T-helper 17 cell (primary cell): ENCODE data around the gene RMI1. TPM values are rescaled to one million over a fixed set of nuclear protein-coding genes. Genes with fewer than 3 reads are reported as not detected.

Experiments
- ATAC-seq: fragments of 150-1000 bp; cut with Tn5 transposase; 2 replicates; pipeline ENCODE4 v1.10.0; 2021; ENCODE audit warnings: mild to moderate bottlenecking, moderate library complexity
- DNase-seq, 3 donors: peaks; one replicate each; pipeline versions ENCODE4 v3.0.0 to v3.0.0-alpha.2; 2020 to 2021
- H3K9me3 ChIP-seq: one replicate; pipeline ENCODE4 v1.7.0; 2013; ENCODE audit warnings: low read length, mild to moderate bottlenecking; ENCODE audit not compliant: control insufficient read depth, poor library complexity, severe bottlenecking
- H3K27ac Mint-ChIP-seq: one replicate; pipeline ENCODE4 v1.8.0; 2022; ENCODE audit warnings: mild to moderate bottlenecking, moderate library complexity, mixed read lengths
- H3K27me3 Mint-ChIP-seq: one replicate; pipeline ENCODE4 v1.8.0; 2022; ENCODE audit warnings: mixed read lengths
- H3K36me3 Mint-ChIP-seq: one replicate; pipeline ENCODE4 v1.8.0; 2022; ENCODE audit warnings: low read depth, mixed read lengths
- H3K4me1 Mint-ChIP-seq: one replicate; pipeline ENCODE4 v1.8.0; 2022; ENCODE audit warnings: mild to moderate bottlenecking, mixed read lengths
- H3K4me3 Mint-ChIP-seq: one replicate; pipeline ENCODE4 v1.8.0; 2022; ENCODE audit warnings: mild to moderate bottlenecking, moderate library complexity, mixed read lengths
- total RNA-seq, 4 donors: library from RNA in 2 of 4; stranded (reverse) in 2 of 4; gene quantifications; one replicate each; pipeline ENCODE4 v1.2.3 and lab custom pipeline; 2022 to 2026

Gene RMI1
- total RNA-seq, 2 donors from 2014 or later: 0.89 to 2.7 TPM

- Mint-ChIP-seq H3K36me3 (peaks cover 27% of the 10 kb centered on the region), H3K4me1 (peaks cover 55% of the 10 kb centered on the region), H3K4me3 (no peak overlapping the region), H3K27ac (peak overlapping the region; percentile 98), H3K27me3 (no peaks in the 10 kb centered on the region)
- ATAC-seq (no peak), DNase-seq (no peak)
- no peaks in the 10 kb centered on the region for H3K9me3 ChIP-seq
These were observed 4.2 kb upstream of the RMI1 start for GRCh38 chr9:83976372-83976771.

GRCh38 chr9:83977196-83977595, 3.4 kb upstream of the RMI1 start:
- H3K9me3 ChIP-seq: no peaks in the 10 kb centered on the region
- DNase-seq: no peak
- Mint-ChIP-seq H3K27me3 (no peaks in the 10 kb centered on the region), H3K27ac (peak overlapping the region; percentile 98), H3K36me3 (peaks cover 22% of the 10 kb centered on the region), H3K4me3 (peak overlapping the region; percentile 99), H3K4me1 (peaks cover 55% of the 10 kb centered on the region)
- no peak for ATAC-seq

DNA sequence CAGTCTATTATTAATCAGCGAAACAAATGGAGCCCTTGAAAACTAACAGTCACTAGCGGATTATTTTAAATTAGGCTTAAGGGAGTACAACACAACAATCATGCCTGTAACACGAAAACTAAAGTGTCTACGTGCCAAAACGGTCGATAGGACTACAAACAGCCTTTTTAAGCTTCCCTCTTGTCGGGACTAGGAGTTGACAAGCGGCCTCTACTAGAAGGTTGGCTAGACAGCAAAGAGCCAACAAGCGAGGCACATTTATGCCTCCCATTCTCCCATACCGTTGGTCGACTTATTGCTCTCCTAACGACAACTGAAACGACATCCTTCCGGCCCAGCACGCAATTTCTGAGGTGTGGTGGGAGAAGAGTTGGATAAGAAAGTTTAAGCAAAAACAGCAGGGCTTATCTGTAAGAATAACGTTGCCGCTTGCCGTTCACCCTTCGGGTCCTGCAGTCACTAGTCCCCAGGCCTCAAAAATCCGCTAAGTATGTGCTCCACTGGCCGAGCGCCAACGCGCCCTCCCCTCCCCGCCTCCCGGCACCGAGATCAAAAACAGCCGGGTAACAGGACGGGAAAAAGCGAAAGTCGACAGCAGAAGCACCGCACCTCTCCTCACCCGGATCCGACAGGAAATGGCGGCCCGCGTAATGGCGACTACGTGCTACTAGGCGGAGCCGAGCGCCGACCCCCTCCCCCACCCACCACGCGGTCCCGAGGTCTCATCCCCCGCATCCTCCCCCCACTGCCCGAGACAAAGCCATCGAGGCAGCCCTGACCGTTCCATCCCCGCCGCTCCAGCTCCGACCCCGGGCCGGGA, 1.4 kb upstream of the RMI1 start:
- peak overlapping the region; percentile 98 for H3K27ac Mint-ChIP-seq
- peak; percentile 72 to 81 (median 79) for DNase-seq
- H3K36me3 Mint-ChIP-seq: peaks cover 19% of the 10 kb centered on the region
- peak overlapping the region; percentile 99 for H3K4me3 Mint-ChIP-seq
- peaks cover 52% of the 10 kb centered on the region for H3K4me1 Mint-ChIP-seq
- peak; percentile 53 for ATAC-seq
- no peaks in the 10 kb centered on the region for H3K9me3 ChIP-seq
- no peaks in the 10 kb centered on the region for H3K27me3 Mint-ChIP-seq

DNA sequence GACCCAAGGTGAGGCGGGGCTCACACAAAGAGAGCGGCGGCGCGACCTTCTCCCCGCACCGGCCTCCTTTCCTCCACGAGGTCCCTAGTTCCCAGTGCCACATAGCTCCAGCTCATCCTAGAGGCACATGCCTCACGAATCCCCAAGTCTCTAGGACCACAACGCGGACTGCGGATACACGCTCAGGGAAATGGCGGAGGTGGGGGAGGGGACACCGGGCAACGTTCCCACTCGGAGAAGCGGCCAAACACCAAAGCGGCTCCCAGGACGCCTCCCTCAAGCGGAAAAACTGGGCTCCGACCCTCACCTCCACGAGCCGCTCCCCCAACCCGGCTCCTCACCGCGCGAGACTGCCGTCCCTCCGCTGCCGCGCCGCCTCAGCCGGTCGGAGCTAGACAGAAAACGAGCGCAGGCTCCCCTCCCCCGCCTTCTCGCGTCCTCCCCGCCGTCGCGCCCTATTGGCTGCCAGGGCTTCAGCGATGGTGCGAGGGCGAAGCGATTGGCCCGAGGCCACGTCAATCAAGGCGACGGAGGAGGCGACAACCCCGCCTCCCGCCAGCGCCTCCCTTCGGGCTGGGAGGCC, 702 bp upstream of the RMI1 start, which contains the start of gene HNRNPK:
HNRNPK (minus strand) TSS at position 404 of the 583 bp plus-strand sequence. CDS start 1,963 bp downstream, outside the sequence.
- peak within 1 kb of the TSS; percentile 99 for H3K4me3 Mint-ChIP-seq
- DNase-seq (peak; percentile 99 to 100 (median 99)), ATAC-seq (peak; percentile 85)
- peak within 1 kb of the TSS; percentile 98 for H3K27ac Mint-ChIP-seq
- H3K27me3 Mint-ChIP-seq: no peaks in the 10 kb centered on the region
- peaks cover 14% of the 10 kb centered on the region for H3K36me3 Mint-ChIP-seq
- peaks cover 46% of the 10 kb centered on the region for H3K4me1 Mint-ChIP-seq
- H3K9me3 ChIP-seq: no peaks in the 10 kb centered on the region

- no peak for ATAC-seq
- H3K36me3 Mint-ChIP-seq: peaks cover 8% of the 10 kb centered on the region
These were observed 694 bp downstream of the RMI1 start for GRCh38 chr9:83981126-83981871.

DNA sequence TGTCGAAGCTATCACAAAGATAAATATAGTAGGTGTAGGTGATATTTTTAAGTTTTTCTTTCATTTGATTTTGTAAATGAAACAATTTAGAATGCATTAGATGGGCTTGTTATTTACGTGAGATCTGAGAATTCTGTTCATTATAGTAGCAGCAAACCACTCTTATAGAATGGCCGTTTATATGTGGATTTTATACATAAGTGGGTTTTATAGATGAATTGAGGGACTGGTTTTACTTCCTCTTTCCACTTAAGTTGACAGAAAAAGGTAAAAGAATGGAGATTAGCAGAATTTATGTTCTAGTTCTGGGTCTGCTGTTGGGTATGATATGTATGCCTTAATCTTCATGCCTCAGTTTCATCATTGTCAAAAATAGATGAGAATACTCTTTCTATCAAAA, 5.6 kb downstream of the RMI1 start:
- no peak overlapping the region for H3K4me3 Mint-ChIP-seq
- DNase-seq (no peak), ATAC-seq (no peak)
- peaks cover 15% of the 10 kb centered on the region for H3K4me1 Mint-ChIP-seq
- no peaks in the 10 kb centered on the region for H3K36me3 Mint-ChIP-seq
- H3K27me3 Mint-ChIP-seq: no peaks in the 10 kb centered on the region
- H3K9me3 ChIP-seq: no peaks in the 10 kb centered on the region
- H3K27ac Mint-ChIP-seq: no peak overlapping the region

More at GRCh38 chr9:83981126-83981871, 694 bp downstream of the RMI1 start:
- Mint-ChIP-seq H3K4me1 (peaks cover 33% of the 10 kb centered on the region), H3K4me3 (peak overlapping the region; percentile 99), H3K27me3 (no peaks in the 10 kb centered on the region), H3K27ac (peak overlapping the region; percentile 98)
- DNase-seq: no peak
- H3K9me3 ChIP-seq: no peaks in the 10 kb centered on the region

DNA sequence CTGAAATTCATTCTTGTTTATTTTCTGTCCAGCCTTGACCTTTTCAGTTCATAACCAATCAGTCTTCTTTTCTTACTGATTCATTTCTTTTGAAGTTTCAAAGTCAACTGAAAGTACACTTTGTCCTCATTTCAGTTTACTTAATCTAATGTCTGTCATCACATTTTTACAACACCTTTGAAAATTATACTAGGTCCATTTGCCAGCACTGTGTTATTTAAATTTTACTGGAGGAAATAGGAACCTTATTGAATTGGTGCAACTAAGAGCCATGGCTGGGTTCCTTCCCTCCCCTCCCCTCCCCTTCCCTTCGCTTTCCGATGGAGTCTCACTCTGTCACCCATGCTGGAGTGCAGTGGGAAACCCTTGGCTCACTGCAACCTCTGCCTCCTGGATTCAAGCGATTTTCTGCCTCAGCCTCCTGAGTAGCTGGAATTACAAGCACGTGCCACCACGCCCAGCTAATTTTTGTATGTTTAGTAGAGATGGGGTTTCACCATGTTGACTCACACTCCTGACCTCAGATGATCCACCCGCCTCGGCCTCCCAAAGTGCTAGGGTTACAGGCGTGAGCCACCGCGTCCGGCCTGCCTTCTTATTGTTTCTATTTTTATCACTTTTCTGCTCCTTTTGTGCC, 6.3 kb downstream of the RMI1 start:
- H3K9me3 ChIP-seq: no peaks in the 10 kb centered on the region
- peak overlapping the region; percentile 36 for H3K4me3 Mint-ChIP-seq
- H3K36me3 Mint-ChIP-seq: no peaks in the 10 kb centered on the region
- DNase-seq: no peak
- H3K4me1 Mint-ChIP-seq: peaks cover 9% of the 10 kb centered on the region
- H3K27ac Mint-ChIP-seq: no peak overlapping the region
- no peaks in the 10 kb centered on the region for H3K27me3 Mint-ChIP-seq
- no peak for ATAC-seq

- H3K27ac Mint-ChIP-seq: no peak overlapping the region
- peaks cover 9% of the 10 kb centered on the region for H3K4me1 Mint-ChIP-seq
- DNase-seq (no peak), ATAC-seq (no peak)
- no peaks in the 10 kb centered on the region for H3K27me3 Mint-ChIP-seq
- no peak overlapping the region for H3K4me3 Mint-ChIP-seq
- no peaks in the 10 kb centered on the region for H3K9me3 ChIP-seq
- H3K36me3 Mint-ChIP-seq: no peaks in the 10 kb centered on the region
These were observed 6.8 kb downstream of the RMI1 start for GRCh38 chr9:83987402-83987791.

- Mint-ChIP-seq H3K4me3 (no peak overlapping the region), H3K4me1 (peaks cover 7% of the 10 kb centered on the region), H3K27ac (no peak overlapping the region), H3K27me3 (no peaks in the 10 kb centered on the region), H3K36me3 (no peaks in the 10 kb centered on the region)
- H3K9me3 ChIP-seq: no peaks in the 10 kb centered on the region
- ATAC-seq (no peak), DNase-seq (no peak)
These were observed 7.8 kb downstream of the RMI1 start for GRCh38 chr9:83988411-83988810.

DNA sequence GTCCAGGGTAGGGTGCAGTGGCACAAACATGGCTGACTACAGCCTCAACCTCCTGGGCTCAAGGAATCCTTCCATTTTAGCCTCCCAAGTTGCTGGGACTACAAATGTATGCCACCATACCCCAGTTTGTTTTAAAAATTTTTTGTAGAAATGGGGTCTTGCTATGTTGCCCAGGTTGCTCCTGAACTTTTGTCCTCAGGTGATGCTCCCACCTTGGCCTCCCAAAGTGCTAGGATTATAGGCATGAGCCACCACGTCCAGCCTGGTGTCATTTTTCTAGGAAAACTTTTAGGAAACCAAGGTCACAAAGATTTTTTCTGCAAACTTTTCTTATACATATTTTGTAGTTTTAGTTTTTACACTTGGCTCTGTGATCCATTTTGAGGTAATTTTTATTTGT, 10.8 kb downstream of the RMI1 start:
- Mint-ChIP-seq H3K27me3 (no peaks in the 10 kb centered on the region), H3K4me3 (no peak overlapping the region), H3K4me1 (peaks cover 7% of the 10 kb centered on the region), H3K27ac (no peak overlapping the region), H3K36me3 (no peaks in the 10 kb centered on the region)
- no peak for DNase-seq
- ATAC-seq: no peak
- no peaks in the 10 kb centered on the region for H3K9me3 ChIP-seq

- no peaks in the 10 kb centered on the region for H3K9me3 ChIP-seq
- ATAC-seq: no peak
- Mint-ChIP-seq H3K36me3 (no peaks in the 10 kb centered on the region), H3K4me1 (peaks cover 2% of the 10 kb centered on the region), H3K4me3 (no peak overlapping the region), H3K27me3 (no peaks in the 10 kb centered on the region), H3K27ac (peak overlapping the region; percentile 16)
- no peak for DNase-seq
These were observed 11.8 kb downstream of the RMI1 start for GRCh38 chr9:83992407-83992806.

DNA sequence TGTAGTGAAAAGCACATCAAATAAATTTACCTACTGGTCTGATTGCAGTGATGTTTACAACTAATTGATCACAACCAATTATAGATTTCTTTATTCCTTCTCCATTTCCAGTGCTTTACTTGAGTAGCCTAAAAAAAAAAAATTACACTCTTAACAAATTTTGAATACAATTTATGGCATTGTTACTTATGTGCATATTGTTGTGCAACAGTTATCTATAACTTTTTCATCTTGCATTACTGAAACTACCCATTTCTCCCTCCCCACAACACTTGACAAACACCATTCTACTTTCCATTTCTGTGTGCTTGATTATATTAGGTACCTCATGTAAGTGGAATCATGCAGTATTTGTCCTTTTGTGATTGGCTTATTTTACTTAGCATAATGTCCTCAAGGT, 12.3 kb downstream of the RMI1 start:
- peak overlapping the region; percentile 16 for H3K27ac Mint-ChIP-seq
- no peaks in the 10 kb centered on the region for H3K36me3 Mint-ChIP-seq
- no peaks in the 10 kb centered on the region for H3K4me1 Mint-ChIP-seq
- no peak overlapping the region for H3K4me3 Mint-ChIP-seq
- ATAC-seq (no peak), DNase-seq (no peak)
- H3K27me3 Mint-ChIP-seq: no peaks in the 10 kb centered on the region
- H3K9me3 ChIP-seq: no peaks in the 10 kb centered on the region

DNA sequence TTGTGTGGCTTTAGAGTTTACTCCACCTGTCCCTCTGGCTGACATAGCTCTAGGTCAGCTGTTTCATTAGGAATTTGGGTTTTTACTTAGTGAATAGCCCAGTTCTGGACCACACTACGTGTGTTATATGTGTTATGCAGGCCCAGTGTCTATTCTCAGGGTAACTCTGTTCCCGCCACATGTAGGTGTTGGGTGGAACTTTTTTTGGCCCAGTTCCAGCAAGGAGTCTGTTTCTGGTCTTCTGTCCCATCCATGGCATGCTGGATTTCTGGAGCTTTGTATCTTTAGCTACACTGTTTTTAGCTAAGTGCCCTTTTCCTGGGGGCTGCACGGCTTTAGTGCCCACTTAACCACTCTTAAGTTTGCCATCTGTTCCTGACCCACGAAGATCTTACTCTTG, 15.5 kb downstream of the RMI1 start:
- no peak overlapping the region for H3K4me3 Mint-ChIP-seq

More for the DNA sequence above, 15.5 kb downstream of the RMI1 start:
- Mint-ChIP-seq H3K36me3 (no peaks in the 10 kb centered on the region), H3K27me3 (no peaks in the 10 kb centered on the region), H3K4me1 (peaks cover 2% of the 10 kb centered on the region), H3K27ac (no peak overlapping the region)
- ATAC-seq: no peak
- no peak for DNase-seq
- no peaks in the 10 kb centered on the region for H3K9me3 ChIP-seq
